ENCODE data around the gene ABCG2.

The ABCG2 gene

GRCh38 chr4:88204882-88205281 lies 46.4 kb upstream of the ABCG2 start:
- Histone ChIP-seq H3K4me3 (ENCODE audit: low read length, poor library complexity, severe bottlenecking) (no peak overlapping the region), H2AFZ (ENCODE audit: low read length) (no peak overlapping the region), H3K9me3 (ENCODE audit: insufficient read depth, low read depth, low read length) (no peaks in the 10 kb centered on the region), H3K27me3 (ENCODE audit: insufficient read depth, low read length, poor library complexity, severe bottlenecking) (no peaks in the 10 kb centered on the region), H3F3A (ENCODE audit: low read depth) (no peaks in the 10 kb centered on the region), H4K20me1 (ENCODE audit: insufficient read depth, low read length, poor library complexity, severe bottlenecking) (no peaks in the 10 kb centered on the region), H3K9me2 (replicated peaks; ENCODE audit: low read depth, low read length) (no peaks in the 10 kb centered on the region), H3K9ac (ENCODE audit: low read depth, low read length, poor library complexity, severe bottlenecking) (no peak overlapping the region), H3K79me2 (ENCODE audit: insufficient read depth, low read length) (no peaks in the 10 kb centered on the region), H3K4me2 (ENCODE audit: low read depth, low read length, poor library complexity, severe bottlenecking) (no peak overlapping the region), H3K36me3 (ENCODE audit: insufficient read depth, low read length) (no peaks in the 10 kb centered on the region), H3K4me1 (ENCODE audit: insufficient read depth, low read length, poor library complexity, severe bottlenecking) (peaks cover 22% of the 10 kb centered on the region)
- TF ChIP-seq CTCF (conservative IDR thresholded peaks at IDR 0.05; ENCODE audit: low read length) (no peak), EZH2phosphoT487 (IDR thresholded peaks at IDR 0.05; ENCODE audit: borderline replicate concordance) (no peak)

GRCh38 chr4:88202443-88202842 lies 44.0 kb upstream of the ABCG2 start:
- no peak overlapping the region for H3K4me2 ChIP-seq (ENCODE audit: low read depth, low read length, poor library complexity, severe bottlenecking)
- no peak overlapping the region for H2AFZ ChIP-seq (ENCODE audit: low read length)
- no peaks in the 10 kb centered on the region for H3F3A ChIP-seq (ENCODE audit: low read depth)
- H4K20me1 ChIP-seq (ENCODE audit: insufficient read depth, low read length, poor library complexity, severe bottlenecking): no peaks in the 10 kb centered on the region
- no peaks in the 10 kb centered on the region for H3K9me2 ChIP-seq (replicated peaks; ENCODE audit: low read depth, low read length)
- H3K36me3 ChIP-seq (ENCODE audit: insufficient read depth, low read length): no peaks in the 10 kb centered on the region
- H3K79me2 ChIP-seq (ENCODE audit: insufficient read depth, low read length): no peaks in the 10 kb centered on the region
- no peak overlapping the region for H3K9ac ChIP-seq (ENCODE audit: low read depth, low read length, poor library complexity, severe bottlenecking)
- no peaks in the 10 kb centered on the region for H3K27me3 ChIP-seq (ENCODE audit: insufficient read depth, low read length, poor library complexity, severe bottlenecking)
- no peak overlapping the region for H3K4me3 ChIP-seq (ENCODE audit: low read length, poor library complexity, severe bottlenecking)
- H3K4me1 ChIP-seq (ENCODE audit: insufficient read depth, low read length, poor library complexity, severe bottlenecking): peaks cover 15% of the 10 kb centered on the region
- TF ChIP-seq CTCF (conservative IDR thresholded peaks at IDR 0.05; ENCODE audit: low read length) (no peak), EZH2phosphoT487 (IDR thresholded peaks at IDR 0.05; ENCODE audit: borderline replicate concordance) (no peak)
- no peaks in the 10 kb centered on the region for H3K9me3 ChIP-seq (ENCODE audit: insufficient read depth, low read depth, low read length)

GRCh38 chr4:88200186-88200585 lies 41.7 kb upstream of the ABCG2 start:
- Histone ChIP-seq H3K4me1 (ENCODE audit: insufficient read depth, low read length, poor library complexity, severe bottlenecking) (peaks cover 10% of the 10 kb centered on the region), H3K36me3 (ENCODE audit: insufficient read depth, low read length) (no peaks in the 10 kb centered on the region), H2AFZ (ENCODE audit: low read length) (no peak overlapping the region), H3K9ac (ENCODE audit: low read depth, low read length, poor library complexity, severe bottlenecking) (no peak overlapping the region), H3K79me2 (ENCODE audit: insufficient read depth, low read length) (no peaks in the 10 kb centered on the region), H3K27me3 (ENCODE audit: insufficient read depth, low read length, poor library complexity, severe bottlenecking) (no peaks in the 10 kb centered on the region), H3F3A (ENCODE audit: low read depth) (no peaks in the 10 kb centered on the region), H3K4me2 (ENCODE audit: low read depth, low read length, poor library complexity, severe bottlenecking) (no peak overlapping the region), H3K4me3 (ENCODE audit: low read length, poor library complexity, severe bottlenecking) (no peak overlapping the region), H3K9me3 (ENCODE audit: insufficient read depth, low read depth, low read length) (no peaks in the 10 kb centered on the region), H3K9me2 (replicated peaks; ENCODE audit: low read depth, low read length) (no peaks in the 10 kb centered on the region), H4K20me1 (ENCODE audit: insufficient read depth, low read length, poor library complexity, severe bottlenecking) (no peaks in the 10 kb centered on the region)
- TF ChIP-seq CTCF (conservative IDR thresholded peaks at IDR 0.05; ENCODE audit: low read length) (no peak), EZH2phosphoT487 (IDR thresholded peaks at IDR 0.05; ENCODE audit: borderline replicate concordance) (no peak)

All from Loucy (cell line).